HepG2 (cell line): ENCODE measurements around the gene HES7. TPM values are rescaled to one million over a fixed set of nuclear protein-coding genes. Genes with fewer than 3 reads are reported as not detected.

Experiments used
- ATM ChIP-seq: fragments of 450-650 bp; IDR thresholded peaks from 2 replicates; pipeline ENCODE4 v1.7.1; 2017; ENCODE audit warnings: mild to moderate bottlenecking, borderline replicate concordance
- GABPB1 ChIP-seq: IDR thresholded peaks from 2 replicates; pipeline ENCODE4 v1.6.1; 2016; ENCODE audit warnings: mild to moderate bottlenecking, missing genetic modification reagents, moderate library complexity, missing compliant biosample characterization
- HNF1A ChIP-seq, 2 experiments: sonication (generic) in 1 of 2; formaldehyde crosslinking in 1 of 2; IDR thresholded peaks; 2 replicates each; pipeline versions ENCODE4 v1.4.0 to v1.6.1; 2016 to 2020; ENCODE audit warnings: borderline replicate concordance in 1 of 2, low read depth in 1 of 2, mild to moderate bottlenecking in 1 of 2, missing genetic modification reagents in 1 of 2
- RFX3 ChIP-seq: IDR thresholded peaks from 2 replicates; pipeline ENCODE4 v1.6.1; 2016; ENCODE audit warnings: missing biosample characterization, missing genetic modification reagents
- TEAD2 ChIP-seq: sonication (generic); formaldehyde crosslinking; IDR thresholded peaks from 2 replicates; pipeline ENCODE4 v1.9.0; 2021; ENCODE audit warnings: missing genetic modification reagents
- TEAD3 ChIP-seq: optimal IDR thresholded peaks from 2 replicates; pipeline ENCODE3; 2016; ENCODE audit warnings: borderline replicate concordance
- TFDP2 ChIP-seq: sonication (generic); formaldehyde crosslinking; IDR thresholded peaks from 2 replicates; pipeline ENCODE4 v1.4.0; 2020; ENCODE audit warnings: missing genetic modification reagents
- ZNF253 ChIP-seq: sonication (generic); formaldehyde crosslinking; IDR thresholded peaks from 2 replicates; pipeline ENCODE4 v1.8.0; 2022; ENCODE audit warnings: mild to moderate bottlenecking, missing genetic modification reagents, borderline replicate concordance
- ZNF496 ChIP-seq: sonication (generic); formaldehyde crosslinking; IDR thresholded peaks from 2 replicates; pipeline ENCODE4 v1.8.1; 2023; ENCODE audit warnings: mild to moderate bottlenecking, moderate library complexity, missing genetic modification reagents; ENCODE audit not compliant: insufficient replicate concordance
- ZNF615 ChIP-seq: sonication (generic); formaldehyde crosslinking; IDR thresholded peaks from 2 replicates; pipeline ENCODE4 v1.5.0; 2020; ENCODE audit warnings: mild to moderate bottlenecking, missing genetic modification reagents, borderline replicate concordance
- polyA plus RNA-seq, 8 experiments: library from polyadenylated mRNA; depleted of rRNA in 3 of 8; stranded (reverse) in 7 of 8; unstranded in 1 of 8; fragments of >200 nt; fragmentation: Illumina TruSeq in 4 of 8; extraction: Trizol in 4 of 8; gene quantifications; 2 replicates each; pipeline versions ENCODE4 v1.2.1 to v1.2.3, GENCODE V29; 2011 to 2016; ENCODE audit warnings: low read depth in 4 of 8, missing spikeins in 1 of 8, mixed read lengths in 1 of 8; ENCODE audit not compliant: insufficient read depth in 1 of 8
- total RNA-seq, 5 experiments: library from RNA; depleted of rRNA; stranded (reverse); fragments of >200 nt; fragmentation: Illumina TruSeq; extraction: Trizol; gene quantifications; 2 replicates each; pipeline ENCODE4 v1.2.3, GENCODE V29; 2016; ENCODE audit warnings: low read depth in 1 of 5

HES7 gene
- total and polyA plus RNA-seq, 2 of the 13 experiments (the other 11 are each of a cell fraction or from before 2014, with no cell fraction given): not detected

GRCh38 chr17:8153957-8154607 lies 30.2 kb upstream of the HES7 start (continued):
- TF ChIP-seq TEAD2 (CRISPR knock-in tag) (no peak), HNF1A (IDR thresholded peaks at IDR 0.05; ENCODE audit: low read depth) (no peak), HNF1A (CRISPR knock-in tag; IDR thresholded peaks at IDR 0.05; ENCODE audit: borderline replicate concordance) (no peak), ATM (no peak), GABPB1 (CRISPR knock-in tag) (peak; percentile 76), TFDP2 (CRISPR knock-in tag) (0 out of 2 replicates have a peak, but pooled peaks have one; percentile 28), ZNF496 (CRISPR knock-in tag) (no peak), ZNF253 (CRISPR knock-in tag) (no peak), RFX3 (CRISPR knock-in tag) (no peak), TEAD3 (peak; percentile 97), ZNF615 (CRISPR knock-in tag) (no peak)
